Measurements from ENCODE around the gene DUSP1. TPM values are rescaled to one million over a fixed set of nuclear protein-coding genes. Genes with fewer than 3 reads are reported as not detected.

The DUSP1 gene
- total and polyA plus RNA-seq, 9 of the 15 experiments (the other 6 are each of a cell fraction or from before 2014, with no cell fraction given), result 2.1 to 14.2 (median 8.5) TPM

DNA sequence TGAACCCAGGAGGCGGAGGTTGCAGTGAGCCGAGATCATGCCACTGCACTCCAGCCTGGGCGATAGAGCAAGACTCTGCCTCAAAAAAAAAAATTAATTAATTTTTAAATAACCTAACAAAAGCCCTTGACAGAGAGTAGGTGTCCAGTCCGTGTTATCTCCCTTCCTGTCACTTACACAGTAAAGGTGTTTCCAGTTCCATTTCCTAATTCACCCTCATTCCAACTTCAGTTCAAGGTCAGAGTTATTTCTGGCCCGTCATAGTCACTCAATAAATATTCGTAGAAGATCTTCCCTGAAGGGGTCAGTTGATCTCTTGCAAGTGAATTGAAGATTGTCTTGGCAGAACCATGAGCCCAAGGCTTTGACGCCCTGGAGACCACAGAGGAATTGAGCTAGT is 46.7 kb upstream of the DUSP1 start (continued):
- TF ChIP-seq AFF4 (CRISPR knock-in tag; IDR thresholded peaks at IDR 0.05), result no peak
- TF ChIP-seq GTF2B (IDR thresholded peaks at IDR 0.05; ENCODE audit: extremely low read depth, insufficient read length), result no peak
- TF ChIP-seq, protein P1, sequence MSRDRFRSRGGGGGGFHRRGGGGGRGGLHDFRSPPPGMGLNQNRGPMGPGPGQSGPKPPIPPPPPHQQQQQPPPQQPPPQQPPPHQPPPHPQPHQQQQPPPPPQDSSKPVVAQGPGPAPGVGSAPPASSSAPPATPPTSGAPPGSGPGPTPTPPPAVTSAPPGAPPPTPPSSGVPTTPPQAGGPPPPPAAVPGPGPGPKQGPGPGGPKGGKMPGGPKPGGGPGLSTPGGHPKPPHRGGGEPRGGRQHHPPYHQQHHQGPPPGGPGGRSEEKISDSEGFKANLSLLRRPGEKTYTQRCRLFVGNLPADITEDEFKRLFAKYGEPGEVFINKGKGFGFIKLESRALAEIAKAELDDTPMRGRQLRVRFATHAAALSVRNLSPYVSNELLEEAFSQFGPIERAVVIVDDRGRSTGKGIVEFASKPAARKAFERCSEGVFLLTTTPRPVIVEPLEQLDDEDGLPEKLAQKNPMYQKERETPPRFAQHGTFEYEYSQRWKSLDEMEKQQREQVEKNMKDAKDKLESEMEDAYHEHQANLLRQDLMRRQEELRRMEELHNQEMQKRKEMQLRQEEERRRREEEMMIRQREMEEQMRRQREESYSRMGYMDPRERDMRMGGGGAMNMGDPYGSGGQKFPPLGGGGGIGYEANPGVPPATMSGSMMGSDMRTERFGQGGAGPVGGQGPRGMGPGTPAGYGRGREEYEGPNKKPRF (IDR thresholded peaks at IDR 0.05; ENCODE audit: low read depth, low read length), result no peak
